Suppressor macrophage (primary cell): ENCODE results near the gene IQSEC1.

Source experiments
- DNase-seq, 4 experiments: peaks; one replicate each; pipeline ENCODE4 v3.0.0-alpha.2; 2020 to 2022

The IQSEC1 gene

DNA sequence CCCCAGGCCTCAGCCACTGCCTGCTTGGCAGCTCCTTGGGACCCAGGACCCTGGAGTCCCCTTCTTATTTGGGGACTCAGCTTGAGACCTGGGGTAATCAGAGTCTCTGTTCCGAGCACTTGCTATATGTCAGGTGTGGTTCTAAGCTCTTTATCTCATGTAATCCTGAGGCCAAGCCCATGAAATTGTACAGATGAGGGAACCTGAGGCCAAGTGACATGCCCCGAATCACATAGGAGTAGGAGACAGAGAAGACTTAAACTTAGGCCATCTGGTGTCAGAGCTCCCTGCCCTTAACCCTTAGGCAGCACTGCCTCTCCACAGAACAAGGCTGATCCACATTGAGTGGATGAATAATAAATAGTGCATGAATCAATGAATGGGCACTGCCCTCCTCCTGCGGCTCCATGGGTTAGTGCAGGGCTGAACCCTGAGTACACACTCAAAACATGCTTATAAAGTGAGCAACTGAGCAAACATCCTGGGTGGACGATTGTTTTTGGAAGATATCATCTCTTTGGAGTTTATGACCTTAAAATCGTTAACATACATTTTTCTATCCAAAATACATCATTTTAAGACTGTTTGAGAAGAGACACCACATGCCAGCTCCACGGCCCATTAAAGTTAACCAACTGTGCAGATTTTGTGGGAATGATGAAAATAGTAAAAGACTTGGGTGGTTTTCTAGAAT, 33.2 kb upstream of the IQSEC1 start:
- no peak for DNase-seq

DNA sequence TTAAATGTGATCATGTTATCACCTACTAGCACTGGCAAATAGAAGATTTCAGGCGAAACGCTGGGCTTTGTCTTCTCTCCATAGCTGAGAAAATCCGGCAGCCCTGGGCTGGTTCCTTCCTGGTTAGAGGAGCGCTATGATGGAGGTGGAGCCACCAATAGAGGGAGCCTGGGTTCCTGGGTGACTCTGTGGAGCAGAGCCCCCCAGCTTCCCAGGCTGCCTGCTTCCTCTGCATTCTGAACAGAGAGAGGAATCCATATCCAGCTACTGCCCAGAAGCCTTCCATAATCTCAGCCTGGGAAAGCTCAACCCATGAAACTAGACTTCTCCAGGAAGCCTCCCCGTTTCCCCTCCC, 32.6 kb upstream of the IQSEC1 start:
- DNase-seq = no peak

DNA sequence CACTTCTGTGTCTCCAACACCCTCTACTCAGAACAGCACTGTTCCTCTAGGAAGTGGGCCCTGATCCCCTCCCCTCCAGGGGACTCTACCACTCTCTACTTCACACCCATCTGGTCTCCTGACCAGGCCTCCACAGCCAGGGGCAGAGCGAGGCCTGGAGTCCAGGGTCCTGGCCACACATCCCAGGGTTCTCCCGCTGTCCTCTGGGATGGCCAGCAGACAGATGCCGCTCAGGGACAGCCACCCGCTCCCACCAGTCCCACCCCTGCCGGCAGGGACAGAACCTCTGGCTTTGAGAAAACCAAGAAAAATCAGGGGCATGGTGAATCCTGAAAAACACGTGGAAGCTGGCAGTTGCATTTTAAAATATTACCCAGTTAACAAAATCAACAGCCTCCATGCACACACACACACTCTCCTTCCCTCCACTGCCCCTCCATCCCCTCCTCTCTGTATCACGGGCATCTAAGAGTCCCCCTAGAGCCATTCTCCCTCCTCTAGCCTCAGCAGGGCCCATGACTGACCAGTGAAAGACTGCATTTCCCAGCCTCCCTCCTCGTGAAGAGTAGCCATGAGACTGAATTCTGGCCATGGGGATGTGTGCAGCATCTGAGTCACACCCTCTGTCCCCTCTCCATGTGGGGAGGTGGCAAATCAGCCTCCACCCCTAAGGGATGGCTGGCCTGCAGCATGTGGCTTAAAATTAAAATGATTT, 32.1 kb upstream of the IQSEC1 start:
- no peak for DNase-seq

DNA sequence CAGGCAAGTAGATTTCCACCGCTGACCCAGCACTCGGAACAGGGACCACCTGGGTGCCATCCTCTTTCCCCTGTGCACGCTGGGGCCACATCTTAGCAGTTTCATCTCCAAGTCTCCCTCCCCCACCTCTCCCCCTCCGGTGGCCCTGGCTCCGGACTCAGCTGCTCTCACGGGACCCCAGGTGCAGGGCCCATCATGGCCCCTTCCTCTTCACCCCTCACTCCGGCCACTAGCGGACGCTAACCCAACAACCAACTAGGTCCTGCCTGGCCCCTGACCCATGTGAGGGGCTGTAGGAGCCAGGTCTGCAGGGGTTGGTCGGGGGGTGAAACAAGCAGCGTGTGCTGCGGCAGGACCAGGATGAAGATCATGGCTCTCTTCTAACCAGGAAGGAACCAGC, 31.3 kb upstream of the IQSEC1 start:
- DNase-seq = no peak

DNA sequence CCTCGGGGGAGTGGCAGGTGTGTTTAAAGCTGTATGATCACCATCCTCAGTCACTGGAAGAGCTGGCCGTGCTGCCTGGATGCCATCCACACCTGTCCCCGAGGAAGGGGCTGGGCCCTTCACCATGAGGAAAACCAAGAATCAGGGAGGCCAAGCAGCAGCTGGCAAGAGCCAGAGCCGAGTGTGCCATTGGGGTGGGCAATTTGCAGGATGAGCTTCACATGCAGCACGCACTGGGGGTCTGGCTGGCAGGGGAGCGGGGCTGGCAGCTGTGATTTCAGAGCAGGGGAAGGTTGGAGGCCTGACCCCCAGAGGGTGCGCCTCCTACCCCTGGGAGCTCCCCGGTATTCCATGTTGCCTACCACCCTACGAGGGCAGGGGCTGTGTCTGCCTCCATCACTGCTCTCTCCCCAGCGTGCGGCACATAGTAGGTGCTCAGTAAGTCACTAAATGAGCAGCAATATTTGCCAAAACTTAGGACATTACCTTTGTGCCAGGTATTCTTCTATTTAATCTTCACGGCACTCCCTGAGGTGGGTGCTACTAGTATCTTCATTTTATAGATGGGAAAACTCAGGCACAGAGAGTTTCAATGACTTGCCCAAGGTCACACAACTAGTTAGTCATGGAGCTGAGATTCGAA, 30.3 kb upstream of the IQSEC1 start:
- no peak for DNase-seq

DNA sequence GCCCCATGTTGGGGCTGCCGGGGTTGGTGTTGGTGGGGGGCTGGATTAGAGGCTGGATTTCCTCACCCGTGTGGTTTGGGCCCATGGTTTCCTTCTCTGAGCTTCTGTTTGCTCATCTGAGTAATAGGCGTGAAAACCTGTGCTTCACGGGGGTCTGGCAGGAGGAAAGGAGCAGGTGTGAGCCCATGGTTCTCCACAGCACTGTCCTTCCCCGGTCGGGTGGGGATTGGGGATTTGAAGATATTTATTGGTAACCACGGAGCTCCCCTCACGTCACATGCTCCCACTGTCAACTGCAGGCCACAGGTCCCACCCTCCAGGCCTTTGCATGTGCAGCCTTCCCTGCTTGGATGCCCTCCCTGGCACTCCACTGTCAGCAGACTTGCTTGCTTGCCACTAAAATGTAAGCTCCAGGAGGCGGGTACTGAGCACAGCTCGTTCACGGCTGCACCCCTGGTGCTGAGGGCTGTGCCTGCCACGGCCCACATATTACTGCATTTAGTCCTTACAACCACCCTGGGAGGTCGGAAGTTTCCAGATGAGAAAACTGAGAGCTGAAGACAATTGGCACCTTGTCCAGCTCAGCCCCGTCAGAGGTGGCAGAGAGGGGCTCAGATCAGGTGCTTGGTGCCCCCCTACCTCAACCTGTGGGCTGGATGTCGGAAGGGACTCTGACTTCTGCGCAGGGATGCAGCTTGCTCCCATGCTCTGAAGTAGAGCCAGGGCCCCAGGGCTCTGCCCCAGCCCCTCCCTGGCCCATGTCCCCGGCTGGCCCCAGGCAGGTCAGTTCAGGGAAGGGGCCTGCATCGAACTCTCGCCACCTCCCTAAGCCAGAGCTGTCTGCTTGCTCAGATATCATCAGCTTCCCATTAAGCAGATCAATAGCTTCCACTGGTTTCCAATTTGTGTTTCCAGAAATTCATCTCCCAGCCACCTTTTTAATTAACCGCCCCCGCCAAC, 29.4 kb upstream of the IQSEC1 start:
- DNase-seq = no peak

DNA sequence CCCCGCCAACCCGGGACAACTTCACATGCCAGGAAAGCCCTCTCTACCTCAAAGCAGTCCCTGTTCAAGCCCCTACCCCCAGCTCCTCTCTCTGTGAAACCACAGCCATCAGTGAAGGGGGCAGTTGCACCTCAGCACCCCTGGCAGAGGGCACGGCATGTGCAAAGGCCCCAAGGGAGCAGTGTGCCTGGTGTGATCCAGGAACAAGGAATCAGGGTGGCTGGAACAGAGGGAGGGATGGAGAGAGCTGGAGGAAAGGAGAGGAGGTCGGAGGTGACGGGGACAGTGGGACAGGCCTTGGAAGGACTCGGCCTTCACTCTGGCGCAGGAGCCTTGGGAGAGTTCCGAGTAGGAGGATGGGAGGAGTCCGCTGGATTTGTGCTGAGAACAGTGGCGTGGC, 26.5 kb upstream of the IQSEC1 start:
- DNase-seq = no peak

DNA sequence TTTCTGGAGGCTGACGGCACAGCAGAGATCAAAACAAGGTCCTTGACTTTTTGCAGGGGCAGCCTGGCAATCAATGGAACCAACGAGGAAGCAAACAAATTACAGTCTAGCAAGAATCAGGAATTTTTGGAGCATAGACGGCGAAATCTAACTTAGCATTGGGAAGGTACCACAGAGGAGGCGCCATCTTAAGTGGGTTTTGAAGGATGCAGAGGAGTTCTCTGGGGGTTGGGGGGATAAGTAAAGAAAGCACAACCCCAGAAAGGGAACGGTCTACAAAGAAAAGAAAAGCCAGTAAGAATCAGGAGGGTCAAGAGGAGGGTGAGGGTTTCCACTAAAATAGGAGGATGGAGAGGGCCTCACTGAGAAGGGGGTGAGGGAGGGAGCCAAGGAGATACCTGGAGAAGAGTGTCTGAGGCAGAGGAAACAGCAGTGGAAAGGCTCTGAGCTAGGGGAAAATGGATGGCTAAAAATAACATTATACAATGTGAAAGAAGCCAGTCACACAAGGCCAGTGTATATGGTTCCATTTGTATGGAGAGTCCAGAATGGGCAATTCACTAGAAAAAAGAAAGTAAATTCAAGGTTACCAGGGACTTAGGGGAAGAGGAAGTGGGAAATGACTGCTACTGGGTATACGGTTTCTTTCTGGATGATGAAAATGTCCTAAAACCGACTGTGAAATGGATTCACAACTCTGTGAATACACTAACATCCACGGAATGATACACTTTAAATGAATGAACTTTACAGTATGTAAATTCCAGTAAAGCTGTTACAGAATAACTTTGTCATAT, 25.2 kb upstream of the IQSEC1 start:
- DNase-seq = peak in 2 of 4 experiments; percentile 17 to 25

DNA sequence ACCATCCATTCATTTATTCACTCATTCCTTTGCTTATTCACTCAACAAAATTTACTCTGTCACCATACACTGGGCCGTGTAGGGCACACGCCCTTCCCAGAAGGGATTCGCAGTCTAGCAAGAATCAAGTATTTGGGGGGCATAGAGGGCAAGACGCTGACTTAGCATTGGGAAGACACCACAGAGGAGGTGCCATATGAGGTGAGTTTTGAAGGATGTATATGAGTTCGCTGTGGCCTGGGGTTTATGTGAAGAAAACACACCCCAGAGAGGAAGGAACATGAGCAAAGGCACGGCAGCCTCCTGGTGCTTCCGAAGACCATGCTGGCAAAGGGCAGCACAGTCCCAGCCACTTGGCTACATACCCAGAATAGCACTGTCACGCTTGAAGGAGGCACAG, 23.1 kb upstream of the IQSEC1 start:
- no peak for DNase-seq

DNA sequence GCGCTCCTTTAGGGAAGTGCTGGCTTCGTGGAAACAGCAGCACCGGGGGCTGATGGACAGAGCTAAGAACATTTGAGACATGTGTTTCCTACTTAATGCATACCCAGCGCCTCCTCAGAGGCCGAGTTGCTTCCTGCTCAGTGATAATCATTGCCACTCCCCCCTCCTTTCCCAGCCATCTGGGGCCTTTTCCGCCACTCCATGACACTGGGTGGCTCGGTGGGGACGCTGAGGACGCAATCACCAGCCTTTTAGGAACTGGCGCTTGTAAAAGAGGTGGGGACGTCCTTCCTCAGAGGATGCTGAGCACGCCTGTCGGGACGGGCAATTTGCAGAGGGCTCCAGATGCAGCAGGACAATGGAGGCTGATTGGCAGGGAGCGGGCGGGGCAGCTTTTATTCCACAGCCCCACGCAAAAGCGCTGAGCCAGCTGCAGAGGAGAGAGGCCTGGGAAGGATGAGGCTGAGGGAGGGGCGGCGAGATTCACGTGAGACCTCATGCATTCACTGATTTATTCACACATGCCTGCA, 22.2 kb upstream of the IQSEC1 start:
- DNase-seq = peak; percentile 11 to 48 (median 31)

DNA sequence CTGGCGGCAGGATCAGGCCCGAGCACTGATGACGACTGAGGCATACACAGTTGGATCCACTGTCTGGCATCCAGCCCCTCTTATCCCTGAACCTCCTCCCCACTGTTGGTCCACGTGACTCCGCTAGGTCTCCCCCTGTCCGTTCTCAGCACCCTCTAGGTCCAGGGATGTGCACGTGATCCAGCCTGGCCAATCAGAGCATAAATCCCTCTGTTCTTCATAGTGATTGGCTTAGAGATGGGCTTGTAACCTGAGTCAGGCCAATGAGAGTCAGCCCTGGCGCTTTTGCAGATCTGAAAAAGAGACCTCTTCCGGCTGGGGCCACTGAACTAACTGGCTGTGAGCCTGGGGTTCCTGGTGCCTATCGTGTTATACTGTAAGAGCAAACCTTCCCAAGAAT, 20.5 kb upstream of the IQSEC1 start:
- no peak for DNase-seq

DNA sequence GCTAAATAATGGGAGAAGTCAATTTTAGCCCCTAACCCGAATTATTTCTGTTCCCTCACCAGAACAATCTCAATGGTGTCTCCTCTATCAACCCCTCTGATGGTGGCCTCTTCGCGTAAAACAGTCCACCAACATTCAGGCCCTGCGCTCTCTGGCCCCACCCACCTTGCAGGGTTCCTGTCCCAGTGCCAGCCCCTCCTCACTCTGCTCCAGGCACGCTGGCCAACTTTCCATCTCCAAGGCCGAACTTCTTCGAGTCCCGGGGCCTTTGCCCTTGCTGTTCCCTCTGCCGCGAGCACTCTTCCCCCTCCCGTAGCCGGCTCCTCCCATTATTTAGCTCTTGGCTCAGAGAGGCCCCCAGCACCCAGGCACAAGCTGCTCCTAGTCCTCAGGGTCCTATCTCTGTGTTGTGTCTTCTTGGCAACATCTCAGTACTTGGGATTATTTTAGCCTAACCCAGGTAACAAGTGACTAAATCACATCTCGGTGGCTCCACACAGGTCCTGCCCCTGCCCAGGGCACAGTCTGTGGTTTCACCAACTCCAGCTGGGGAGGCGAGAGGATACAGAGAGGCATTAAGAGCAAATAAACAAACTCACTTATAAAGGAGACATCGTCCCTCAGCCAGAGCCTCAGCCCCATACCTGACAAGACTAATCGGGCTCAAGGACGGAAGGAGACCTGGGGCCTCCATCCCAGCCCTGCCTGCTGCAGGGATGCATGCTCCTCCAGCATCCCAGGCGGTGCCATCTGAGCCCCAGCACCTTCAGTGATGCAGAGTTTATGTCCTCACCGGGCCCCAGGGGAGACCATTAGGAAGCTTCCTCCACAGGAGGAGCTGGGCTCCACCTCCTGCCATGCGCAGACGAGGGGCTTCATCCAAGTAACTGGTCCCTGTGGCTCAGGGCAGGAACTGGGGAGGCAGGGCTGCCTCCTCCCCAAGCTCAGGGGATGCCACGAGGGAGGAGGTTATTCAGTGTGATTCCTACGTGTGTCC, 19.7 kb upstream of the IQSEC1 start:
- no peak for DNase-seq

DNA sequence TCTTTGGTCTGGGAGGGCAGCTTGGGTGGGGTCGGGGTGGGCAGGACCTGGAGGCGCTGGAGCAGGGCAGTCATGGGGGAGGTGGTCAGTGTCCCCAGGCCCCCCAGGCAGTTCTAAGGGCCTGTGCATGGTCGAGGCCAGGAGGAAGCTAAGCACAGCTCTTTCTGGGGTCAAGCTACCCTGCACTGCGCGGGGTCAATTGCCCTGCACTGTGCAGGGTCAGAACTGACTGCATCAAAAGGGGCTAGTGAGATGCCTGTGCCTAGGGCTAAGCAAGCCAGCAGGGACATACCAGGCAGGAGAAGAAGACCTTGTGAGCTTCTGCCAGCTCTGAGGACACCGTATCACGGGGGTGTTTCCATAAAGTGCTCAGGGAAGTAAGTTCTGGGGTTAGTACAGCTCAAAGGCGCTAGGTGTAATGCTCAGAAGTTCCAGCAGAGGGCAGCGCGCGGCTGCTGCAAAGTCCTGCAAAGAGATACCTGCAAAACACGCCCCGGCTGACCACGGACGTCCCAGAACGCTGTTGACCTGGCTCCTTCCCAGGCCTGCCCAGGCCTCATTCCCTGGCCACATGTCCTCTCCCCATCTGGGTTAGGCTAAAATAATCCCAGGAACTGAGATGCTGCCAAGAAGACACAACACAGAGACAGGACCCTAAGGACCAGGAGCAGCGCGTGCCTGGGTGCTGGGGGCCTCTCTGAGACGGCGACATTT, 18.8 kb upstream of the IQSEC1 start:
- DNase-seq = peak; percentile 88 to 93 (median 90)

DNA sequence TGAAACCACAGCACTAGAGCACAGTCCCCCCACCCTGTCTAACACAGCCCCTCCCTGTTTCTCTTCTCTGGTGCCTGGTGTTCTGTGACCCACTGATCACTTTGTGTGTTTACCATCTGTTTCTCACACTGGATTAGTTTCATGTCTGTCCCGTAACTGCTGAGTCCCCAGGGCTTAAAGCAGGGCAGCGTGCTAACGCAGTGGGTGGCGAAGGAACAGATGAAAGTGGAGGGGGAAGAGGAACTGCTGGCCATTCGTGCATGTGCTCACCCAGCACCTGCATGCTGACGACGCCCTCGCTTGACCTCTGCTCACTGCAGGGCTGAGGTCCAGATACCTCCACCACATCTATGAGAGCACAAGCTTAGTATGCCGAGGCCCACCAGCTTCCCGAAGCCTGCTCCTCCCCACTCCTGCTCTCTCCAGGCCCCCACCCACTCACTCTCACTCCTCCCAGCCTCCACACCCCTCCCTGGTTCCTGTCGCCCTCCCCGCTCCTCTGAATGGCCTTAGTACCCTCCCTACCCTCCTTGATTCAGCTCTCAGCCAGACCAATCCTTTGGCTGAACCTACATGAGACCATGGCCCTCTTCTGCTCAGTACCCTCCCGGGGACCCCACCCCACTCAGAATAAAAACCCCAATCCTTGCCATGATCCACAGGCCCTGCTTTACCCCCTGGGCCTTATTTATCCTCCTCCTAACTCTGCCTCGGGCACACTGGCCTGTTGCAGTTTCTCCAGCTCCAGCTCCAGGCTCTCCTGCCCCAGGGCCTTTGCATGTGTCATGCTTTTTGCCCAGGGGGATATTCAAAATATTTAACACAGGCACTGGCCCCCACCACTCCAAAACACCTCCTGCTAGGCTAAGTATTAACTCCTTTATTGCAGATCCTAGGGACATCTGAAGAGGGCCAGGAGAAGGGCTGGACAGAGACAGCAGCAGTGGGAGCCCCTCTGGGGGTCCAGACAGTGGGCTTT, 15.1 kb upstream of the IQSEC1 start:
- peak; percentile 11 to 46 (median 28) for DNase-seq

DNA sequence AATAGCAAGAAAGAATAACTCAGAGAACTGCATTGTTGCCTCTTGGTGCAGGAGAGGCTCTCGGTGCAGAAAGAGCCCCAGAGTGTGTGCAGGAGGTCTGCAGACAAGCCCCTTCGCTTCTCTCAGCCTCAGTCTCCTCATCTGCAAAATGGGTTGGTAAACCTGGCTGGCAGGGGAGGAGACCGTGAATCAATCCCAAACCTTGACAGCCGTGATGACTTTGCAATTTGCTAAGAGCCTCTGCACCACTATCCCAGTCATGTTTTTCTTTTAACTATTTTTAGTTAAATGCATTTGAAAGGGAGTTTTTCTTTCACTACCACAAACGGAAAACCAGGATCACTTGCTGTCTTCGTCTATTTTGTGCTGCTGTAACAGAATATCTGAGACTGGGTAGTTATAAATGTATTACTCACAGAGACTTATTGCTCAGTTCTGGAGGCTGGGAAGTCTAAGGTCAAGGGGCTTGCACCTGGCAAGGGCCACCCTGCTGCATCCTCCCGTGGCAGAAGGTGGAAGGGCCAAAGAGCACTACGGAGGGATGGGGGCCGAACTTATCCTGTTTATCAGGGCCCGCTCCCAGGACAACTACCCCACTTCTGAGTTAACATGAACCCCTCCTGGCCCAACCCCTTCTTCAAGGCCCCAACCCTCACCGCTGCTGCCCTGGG, 14.2 kb upstream of the IQSEC1 start:
- no peak for DNase-seq

DNA sequence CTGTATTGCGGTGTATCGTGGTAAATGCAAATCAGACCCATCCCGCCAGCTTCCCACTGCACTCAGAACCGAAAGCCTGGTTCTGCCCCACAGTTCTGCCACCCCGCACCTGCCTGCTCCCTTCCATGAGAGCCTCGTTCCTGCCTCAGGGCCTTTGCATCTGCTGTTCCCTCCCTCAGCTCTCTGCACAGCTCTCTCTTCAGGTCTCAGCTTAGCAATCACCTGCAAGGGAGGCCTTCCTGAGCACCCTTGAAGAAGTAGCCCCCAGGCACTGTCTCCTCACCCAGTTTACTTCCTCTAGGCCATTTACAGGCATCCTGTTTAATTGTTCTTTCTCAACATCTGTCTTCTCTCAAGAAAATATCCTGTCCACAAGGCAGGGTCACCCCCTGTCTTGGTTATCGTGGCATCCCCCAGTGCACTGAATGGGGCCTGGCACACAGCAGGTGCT, 13.3 kb upstream of the IQSEC1 start:
- no peak for DNase-seq

DNA sequence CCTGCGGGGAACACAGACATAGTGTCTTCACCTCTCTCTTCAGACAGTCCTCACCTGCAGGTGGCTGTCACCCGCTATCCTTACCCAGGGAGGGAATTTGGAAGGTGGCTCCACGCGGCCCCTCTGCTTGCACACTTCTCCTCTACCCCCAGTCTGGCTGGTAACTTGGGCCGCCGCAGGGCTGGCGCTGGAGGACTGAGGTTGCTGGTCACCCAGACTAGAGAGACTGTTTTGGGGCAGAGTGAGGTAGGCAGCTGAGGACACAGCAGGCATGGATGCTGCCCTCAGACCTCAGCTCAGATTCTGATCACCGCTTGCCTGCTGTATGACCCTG, 12.6 kb upstream of the IQSEC1 start:
- DNase-seq = no peak
